A549 (cell line): Measurements from ENCODE around the gene TMEM117.
"Not testable (repeated sequence)": the region's sequence is repeated elsewhere in the genome, so short reads cannot be mapped to it uniquely, and the experiment has no call there.

ENCODE experiments used
- CHD4 ChIP-seq: fragments of 200-600 bp; sonication (generic); IDR thresholded peaks from 2 replicates; pipeline ENCODE4 v1.6.1; 2016; ENCODE audit warnings: antibody characterized with exemption, mild to moderate bottlenecking, borderline replicate concordance
- CTCF ChIP-seq: fragments of >200 bp; sonication (Bioruptor Twin); formaldehyde crosslinking; IDR thresholded peaks from 3 replicates; pipeline ENCODE4 v1.5.1; 2016
- POLR2A ChIP-seq: IDR thresholded peaks from 2 replicates; pipeline ENCODE4 v1.6.1; 2012; ENCODE audit warnings: mild to moderate bottlenecking, low read length
- POLR2AphosphoS2 ChIP-seq: conservative IDR thresholded peaks from 2 replicates; pipeline ENCODE4 v1.6.1; 2012; ENCODE audit warnings: low read length, improper control_type of control experiment, inconsistent platforms
- RFX5 ChIP-seq: fragments of 450-650 bp; IDR thresholded peaks from 2 replicates; pipeline ENCODE4 v1.7.1; 2014; ENCODE audit warnings: antibody characterized with exemption, mild to moderate bottlenecking, moderate library complexity
- SREBF2 ChIP-seq: fragments of 450-650 bp; IDR thresholded peaks from 2 replicates; pipeline ENCODE4 v1.6.1; 2014; ENCODE audit warnings: mild to moderate bottlenecking, moderate library complexity

- not testable (repeated sequence) for TF ChIP-seq POLR2AphosphoS2, CTCF, CHD4, POLR2A, RFX5, SREBF2
Observed at GRCh38 chr12:43847425-43848225, 11.7 kb downstream of the TMEM117 start.
